Neural progenitor cell (in vitro differentiated cells): ENCODE results near the gene ASB4. TPM values are rescaled to one million over a fixed set of nuclear protein-coding genes. Genes with fewer than 3 reads are reported as not detected.
A peak's percentile ranks its signal among the peaks of the same experiment; 100 is the strongest.
"Not testable (repeated sequence)": the region's sequence is repeated elsewhere in the genome, so short reads cannot be mapped to it uniquely, and the experiment has no call there.

ENCODE experiments used
- DNase-seq: peaks from one replicate; pipeline ENCODE4 v3.0.0-alpha.2; 2016; ENCODE audit warnings: low spot score
- H2AFZ ChIP-seq: fragments of 200-600 bp; sonication (generic); replicated peaks from 2 replicates; pipeline ENCODE4 v1.6.1; 2016; ENCODE audit warnings: antibody characterized with exemption
- H3F3A ChIP-seq: fragments of 200-600 bp; sonication (generic); 2 replicates; pipeline ENCODE4 v1.6.1; 2016; ENCODE audit warnings: antibody characterized with exemption, low read depth
- H3K27ac ChIP-seq: fragments of 200-600 bp; sonication (generic); 2 replicates; pipeline ENCODE4 v1.5.1; 2016; ENCODE audit warnings: mild to moderate bottlenecking
- H3K27me3 ChIP-seq: fragments of 200-600 bp; sonication (generic); 2 replicates; pipeline ENCODE4 v1.6.1; 2016; ENCODE audit warnings: mild to moderate bottlenecking, moderate library complexity
- H3K36me3 ChIP-seq: fragments of 200-600 bp; sonication (generic); 2 replicates; pipeline ENCODE4 v1.5.1; 2016
- H3K4me1 ChIP-seq: fragments of 200-600 bp; sonication (generic); 2 replicates; pipeline ENCODE4 v1.6.1; 2016; ENCODE audit warnings: mixed run types
- H3K4me2 ChIP-seq: fragments of 200-600 bp; sonication (generic); 2 replicates; pipeline ENCODE4 v1.6.1; 2016
- H3K4me3 ChIP-seq: fragments of 200-600 bp; sonication (generic); 2 replicates; pipeline ENCODE4 v1.5.1; 2016
- H3K79me2 ChIP-seq: fragments of 200-600 bp; sonication (generic); 2 replicates; pipeline ENCODE4 v1.6.1; 2016; ENCODE audit warnings: low read depth
- H3K9ac ChIP-seq: fragments of 200-600 bp; sonication (generic); 2 replicates; pipeline ENCODE4 v1.6.1; 2016
- H3K9me3 ChIP-seq: fragments of 200-600 bp; sonication (generic); 2 replicates; pipeline ENCODE4 v1.5.1; 2016; ENCODE audit warnings: low read depth
- H4K20me1 ChIP-seq: fragments of 200-600 bp; sonication (generic); 2 replicates; pipeline ENCODE4 v1.6.1; 2016; ENCODE audit warnings: low read depth
- H3K27ac Mint-ChIP-seq: 3 replicates; pipeline ENCODE4 v1.8.0; 2021; ENCODE audit warnings: mixed read lengths
- H3K27me3 Mint-ChIP-seq: 2 replicates; pipeline ENCODE4 v1.8.0; 2022; ENCODE audit warnings: low read depth, mild to moderate bottlenecking, inconsistent platforms, moderate library complexity, mixed read lengths; ENCODE audit not compliant: insufficient read depth
- H3K36me3 Mint-ChIP-seq: 3 replicates; pipeline ENCODE4 v1.8.0; 2021; ENCODE audit warnings: mixed read lengths
- H3K4me1 Mint-ChIP-seq: 3 replicates; pipeline ENCODE4 v1.8.0; 2021; ENCODE audit warnings: mixed read lengths
- H3K4me3 Mint-ChIP-seq: 3 replicates; pipeline ENCODE4 v1.8.0; 2021; ENCODE audit warnings: mild to moderate bottlenecking, moderate library complexity, mixed read lengths
- H3K9me3 Mint-ChIP-seq: 3 replicates; pipeline ENCODE4 v1.8.0; 2020; ENCODE audit warnings: mixed read lengths
- CTCF ChIP-seq: fragments of 200-600 bp; sonication (generic); IDR thresholded peaks from 2 replicates; pipeline ENCODE4 v1.5.1; 2017; ENCODE audit warnings: antibody characterized with exemption, mild to moderate bottlenecking
- EZH2 ChIP-seq: fragments of 200-600 bp; sonication (generic); IDR thresholded peaks from 2 replicates; pipeline ENCODE4 v1.6.1; 2017; ENCODE audit warnings: antibody characterized with exemption, mild to moderate bottlenecking, moderate library complexity
- EZH2phosphoT487 ChIP-seq: fragments of 200-600 bp; sonication (generic); IDR thresholded peaks from 2 replicates; pipeline ENCODE4 v1.6.1; 2017; ENCODE audit warnings: antibody characterized with exemption
- total RNA-seq: library from RNA; depleted of rRNA; stranded (reverse); fragments of >200 nt; gene quantifications from 2 replicates; pipeline ENCODE4 v1.2.3, GENCODE V29; 2015; ENCODE audit warnings: low replicate concordance

ASB4 gene
- total RNA-seq, 1 donor from 2014 or later: not detected

DNA sequence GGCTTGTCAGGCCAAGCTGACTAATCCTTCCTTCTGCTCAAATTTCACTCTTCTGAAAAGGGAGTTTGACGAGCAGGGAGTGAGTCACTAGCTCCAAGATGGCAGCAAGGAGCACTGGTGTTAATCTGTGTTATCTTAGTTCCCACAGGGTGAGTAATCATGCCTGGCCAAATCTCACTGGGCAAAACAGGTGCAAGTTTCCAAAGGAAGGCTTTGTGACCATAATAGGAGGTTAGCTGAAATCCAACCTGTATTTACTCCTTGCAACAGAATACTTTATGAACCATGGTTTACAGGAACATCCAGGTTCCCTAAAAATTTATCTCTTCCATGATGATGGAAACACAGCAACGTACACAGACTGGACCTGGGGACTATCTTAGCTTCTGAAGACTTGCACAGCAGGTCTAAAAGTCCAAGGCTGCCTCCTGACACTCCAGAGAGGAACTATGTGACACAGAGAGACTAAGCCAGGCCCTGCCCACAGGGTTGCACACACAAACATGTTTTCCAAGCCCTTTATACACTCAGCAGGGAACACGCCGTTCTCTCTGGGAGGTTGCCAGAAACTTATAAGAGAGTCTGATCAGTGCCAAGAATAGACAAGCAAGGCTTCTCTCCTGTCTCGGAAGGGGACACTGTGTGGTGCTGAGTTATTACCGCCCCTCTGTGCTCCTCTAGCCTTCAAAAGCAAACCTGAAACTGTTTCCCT is 64.2 kb downstream of the ASB4 start:
- H3K27me3 ChIP-seq: no peaks in the 10 kb centered on the region
- H3K4me1 Mint-ChIP-seq: peaks cover 17% of the 10 kb centered on the region
- no peaks in the 10 kb centered on the region for H3F3A ChIP-seq
- H3K4me3 Mint-ChIP-seq: no peak overlapping the region
- no peak overlapping the region for H3K9ac ChIP-seq
- no peaks in the 10 kb centered on the region for H3K36me3 Mint-ChIP-seq
- H2AFZ ChIP-seq: peak overlapping the region; percentile 41
- H3K9me3 Mint-ChIP-seq: no peaks in the 10 kb centered on the region
- no peaks in the 10 kb centered on the region for H3K9me3 ChIP-seq
- H3K36me3 ChIP-seq: no peaks in the 10 kb centered on the region
- no peak overlapping the region for H3K4me2 ChIP-seq
- no peak for DNase-seq
- H3K27me3 Mint-ChIP-seq: no peaks in the 10 kb centered on the region
- H4K20me1 ChIP-seq: no peaks in the 10 kb centered on the region
- TF ChIP-seq EZH2: no peak
- TF ChIP-seq CTCF: no peak
- TF ChIP-seq EZH2phosphoT487: no peak
- H3K27ac ChIP-seq: no peak overlapping the region
- peaks cover 3% of the 10 kb centered on the region for H3K4me1 ChIP-seq
- H3K79me2 ChIP-seq: no peaks in the 10 kb centered on the region
- peak overlapping the region; percentile 36 for H3K27ac Mint-ChIP-seq
- no peak overlapping the region for H3K4me3 ChIP-seq

DNA sequence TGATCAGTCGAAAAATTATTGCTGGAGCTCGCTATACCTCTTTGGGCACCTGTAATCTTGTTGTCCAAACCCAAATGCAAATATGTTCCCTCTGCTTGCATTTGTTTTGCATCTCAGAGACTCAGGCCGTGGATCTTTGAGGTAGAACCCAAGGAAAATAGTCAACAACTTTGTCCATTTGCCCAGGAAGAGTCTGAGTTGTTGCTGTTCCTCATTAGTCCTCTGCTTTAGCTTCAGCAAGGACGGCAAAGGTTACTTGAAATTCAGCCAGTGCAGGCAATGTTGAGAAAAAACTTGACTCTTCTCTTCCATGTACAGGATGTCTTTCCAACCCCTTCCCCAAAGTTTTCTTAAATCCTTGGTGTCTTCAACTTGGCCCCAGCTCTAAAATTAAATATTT is 64.8 kb downstream of the ASB4 start:
- Mint-ChIP-seq H3K36me3 (no peaks in the 10 kb centered on the region), H3K27ac (peak overlapping the region; percentile 36), H3K4me3 (no peak overlapping the region), H3K9me3 (no peaks in the 10 kb centered on the region), H3K4me1 (peaks cover 14% of the 10 kb centered on the region), H3K27me3 (no peaks in the 10 kb centered on the region)
- TF ChIP-seq EZH2phosphoT487: no peak
- TF ChIP-seq EZH2: no peak
- no peak for TF ChIP-seq CTCF
- Histone ChIP-seq H3K9me3 (no peaks in the 10 kb centered on the region), H3K36me3 (no peaks in the 10 kb centered on the region), H3K27me3 (no peaks in the 10 kb centered on the region), H3K9ac (no peak overlapping the region), H2AFZ (no peak overlapping the region), H3F3A (no peaks in the 10 kb centered on the region), H3K79me2 (no peaks in the 10 kb centered on the region), H3K27ac (no peak overlapping the region), H3K4me1 (peaks cover 3% of the 10 kb centered on the region), H3K4me3 (no peak overlapping the region), H4K20me1 (no peaks in the 10 kb centered on the region), H3K4me2 (no peak overlapping the region)
- DNase-seq: no peak

DNA sequence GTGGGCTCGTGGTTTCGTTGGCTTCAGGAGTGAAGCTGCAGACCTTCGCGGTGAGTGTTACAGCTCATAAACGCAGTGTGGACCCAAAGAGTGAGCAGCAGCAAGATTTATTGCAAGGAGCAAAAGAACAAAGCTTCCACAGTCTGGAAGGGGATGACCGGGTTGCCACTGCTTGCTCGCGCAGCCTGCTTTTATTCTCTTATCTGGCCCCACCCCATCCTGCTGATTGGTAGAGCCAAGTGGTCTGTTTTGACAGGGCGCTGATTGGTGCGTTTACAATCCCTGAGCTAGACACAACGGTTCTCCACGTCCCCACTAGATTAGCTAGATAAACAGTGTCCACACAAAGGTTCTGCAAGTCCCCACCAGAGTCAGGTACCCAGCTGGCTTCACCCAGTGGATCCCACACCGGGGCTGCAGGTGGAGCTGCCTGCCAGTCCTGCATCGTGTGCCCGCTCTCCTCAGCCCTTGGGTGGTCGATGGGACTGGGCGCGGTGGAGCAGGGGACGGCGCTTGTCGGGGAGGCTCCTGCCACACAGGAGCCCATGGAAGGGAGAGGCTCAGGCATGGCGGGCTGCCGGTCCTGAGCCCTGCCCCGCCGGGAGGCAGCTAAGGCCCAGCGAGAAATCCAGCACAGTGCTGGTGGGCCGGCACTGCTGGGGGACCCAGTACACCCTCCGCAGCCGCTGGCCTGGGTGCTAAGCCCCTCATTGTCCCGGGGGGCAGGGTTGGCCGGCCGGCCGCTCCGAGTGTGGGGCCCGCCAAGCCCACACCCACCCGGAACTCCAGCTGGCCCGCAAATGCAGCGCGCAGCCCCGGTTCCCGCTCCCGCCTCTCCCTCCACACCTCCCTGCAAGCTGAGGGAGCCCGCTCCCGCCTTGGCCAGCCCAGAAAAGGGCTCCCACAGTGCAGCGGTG is 66.5 kb downstream of the ASB4 start:
- not testable (repeated sequence) for H3K79me2 ChIP-seq, H3K4me2 ChIP-seq, H3K27ac ChIP-seq, H3K27me3 ChIP-seq, DNase-seq, H3K4me1 ChIP-seq, H4K20me1 ChIP-seq, H3K9me3 Mint-ChIP-seq, H3F3A ChIP-seq, H3K36me3 Mint-ChIP-seq, H3K4me3 ChIP-seq, H3K9ac ChIP-seq, H2AFZ ChIP-seq, H3K9me3 ChIP-seq, H3K27me3 Mint-ChIP-seq, H3K4me3 Mint-ChIP-seq, H3K36me3 ChIP-seq
- H3K4me1 Mint-ChIP-seq: peaks cover 14% of the 10 kb centered on the region
- peak overlapping the region; percentile 62 for H3K27ac Mint-ChIP-seq

- H3K27me3 ChIP-seq: no peaks in the 10 kb centered on the region
- H3K4me3 ChIP-seq: no peak overlapping the region
- Mint-ChIP-seq H3K4me1 (peaks cover 14% of the 10 kb centered on the region), H3K4me3 (no peak overlapping the region), H3K27ac (no peak overlapping the region), H3K36me3 (no peaks in the 10 kb centered on the region), H3K27me3 (no peaks in the 10 kb centered on the region), H3K9me3 (no peaks in the 10 kb centered on the region)
- no peaks in the 10 kb centered on the region for H4K20me1 ChIP-seq
- no peak overlapping the region for H3K27ac ChIP-seq
- H3K79me2 ChIP-seq: no peaks in the 10 kb centered on the region
- peak overlapping the region; percentile 67 for H2AFZ ChIP-seq
- H3K4me1 ChIP-seq: peaks cover 3% of the 10 kb centered on the region
- no peak for TF ChIP-seq EZH2phosphoT487
- no peak for DNase-seq
- no peaks in the 10 kb centered on the region for H3F3A ChIP-seq
- H3K4me2 ChIP-seq: no peak overlapping the region
- H3K36me3 ChIP-seq: no peaks in the 10 kb centered on the region
- no peak overlapping the region for H3K9ac ChIP-seq
- no peaks in the 10 kb centered on the region for H3K9me3 ChIP-seq
Measured at GRCh38 chr7:95553939-95554338, 68.2 kb downstream of the ASB4 start.
